GM12878 (cell line): ENCODE measurements around the gene PF4V1. TPM values are rescaled to one million over a fixed set of nuclear protein-coding genes. Genes with fewer than 3 reads are reported as not detected.

Experiments used
- ATAC-seq: fragments of 200-7000 bp; cut with Tn5 transposase; 3 replicates; pipeline ENCODE4 v1.9.1; 2020; ENCODE audit warnings: mild to moderate bottlenecking, moderate library complexity
- BruUV-seq: library from RNA; stranded (reverse); fragments of 400-500 nt; replicated peaks from 2 replicates; lab custom pipeline; 2021; lab: Mats Ljungman, UMichigan
- CTCF ChIA-PET: fragments of 300-600 bp; sonication (Branson Sonifier 250); formaldehyde crosslinking; extraction: SDS; loops from one replicate; lab custom pipeline; 2021; ENCODE audit warnings: inconsistent platforms; lab: Yijun Ruan, JAX
- POLR2A ChIA-PET: fragments of 350-600 bp; formaldehyde crosslinking; extraction: SDS; loops from one replicate; lab custom pipeline; 2021; ENCODE audit warnings: inconsistent platforms; lab: Charles Lee
- RAD21 ChIA-PET: fragments of 300-600 bp; sonication (Branson Sonifier 250); formaldehyde crosslinking; loops from one replicate; lab custom pipeline; 2023; ENCODE audit warnings: antibody characterized with exemption; ENCODE audit not compliant: unreplicated experiment; lab: Charles Lee
- SMC1A ChIA-PET: fragments of 300-600 bp; sonication (Branson Sonifier 250); formaldehyde crosslinking; loops from one replicate; lab custom pipeline; 2023; ENCODE audit not compliant: unreplicated experiment, uncharacterized antibody; lab: Charles Lee
- DNase-seq: peaks from one replicate; pipeline ENCODE4 v3.0.0-alpha.2; 2011; ENCODE audit warnings: low read depth, low spot score
- FAIRE-seq: peaks from 3 replicates; lab custom pipeline; 2011; peaks lifted over from hg19 to GRCh38; lab: Jason Lieb, UNC
- H2AFZ ChIP-seq: 2 replicates; pipeline ENCODE4 v1.6.0; 2011; ENCODE audit warnings: low read depth, low read length, control low read depth; ENCODE audit not compliant: control insufficient read depth
- H3K27ac ChIP-seq: 2 replicates; pipeline ENCODE4 v1.5.1; 2011; ENCODE audit warnings: control low read depth; ENCODE audit not compliant: control insufficient read depth, insufficient read depth
- H3K27me3 ChIP-seq, 2 experiments: replicated peaks in 1 of 2; 2 replicates each; pipeline versions ENCODE4 v1.6.0 to v1.6.1; 2011; ENCODE audit warnings: low read length in 1 of 2; ENCODE audit not compliant: control insufficient read depth in 2 of 2, insufficient read depth in 2 of 2
- H3K36me3 ChIP-seq, 2 experiments: 2 replicates each; pipeline ENCODE4 v1.5.1; 2011; ENCODE audit warnings: low read length in 1 of 2; ENCODE audit not compliant: control insufficient read depth in 2 of 2, insufficient read depth in 2 of 2
- H3K4me1 ChIP-seq: 2 replicates; pipeline ENCODE4 v1.6.1; 2011; ENCODE audit warnings: mild to moderate bottlenecking, low read length, moderate library complexity, mixed read lengths; ENCODE audit not compliant: control insufficient read depth, insufficient read depth
- H3K4me2 ChIP-seq: 2 replicates; pipeline ENCODE4 v1.6.0; 2011; ENCODE audit warnings: control low read depth; ENCODE audit not compliant: control insufficient read depth, insufficient read depth
- H3K4me3 ChIP-seq: fragments of 200-600 bp; sonication (generic); 2 replicates; pipeline ENCODE4 v1.5.1; 2016
- H3K79me2 ChIP-seq: 2 replicates; pipeline ENCODE4 v1.6.0; 2011; ENCODE audit warnings: low read length; ENCODE audit not compliant: control insufficient read depth, insufficient read depth
- H3K9ac ChIP-seq: 2 replicates; pipeline ENCODE4 v1.8.0; 2011; ENCODE audit warnings: low read length, control low read depth, mixed read lengths; ENCODE audit not compliant: control insufficient read depth, insufficient read depth
- H3K9me3 ChIP-seq: replicated peaks from 3 replicates; pipeline ENCODE4 v1.5.1; 2011; ENCODE audit warnings: mild to moderate bottlenecking, low read length; ENCODE audit not compliant: control insufficient read depth, insufficient read depth
- H4K20me1 ChIP-seq: 2 replicates; pipeline ENCODE4 v1.6.0; 2011; ENCODE audit not compliant: control insufficient read depth, insufficient read depth
- BHLHE40 ChIP-seq, 2 experiments: fragments of 450-650 bp in 1 of 2; IDR thresholded peaks; 2 replicates each; pipeline ENCODE4 v1.6.1; 2011 to 2017; ENCODE audit warnings: low read depth in 2 of 2, borderline replicate concordance in 1 of 2, improper control_type of control experiment in 1 of 2, low read length in 1 of 2, mild to moderate bottlenecking in 1 of 2
- EZH2 ChIP-seq: IDR thresholded peaks from 2 replicates; pipeline ENCODE4 v1.6.1; 2012; ENCODE audit warnings: low read depth, mild to moderate bottlenecking, control low read depth, inconsistent platforms, low read length, borderline replicate concordance; ENCODE audit not compliant: control insufficient read depth
- GABPA ChIP-seq: IDR thresholded peaks from 2 replicates; pipeline ENCODE4 v1.6.1; 2014; ENCODE audit warnings: antibody characterized with exemption, low read depth, mild to moderate bottlenecking, inconsistent platforms
- HDAC2 ChIP-seq: fragments of 200-600 bp; sonication (generic); IDR thresholded peaks from 2 replicates; pipeline ENCODE4 v1.6.1; 2017
- KDM1A ChIP-seq: fragments of 200-600 bp; sonication (generic); IDR thresholded peaks from 2 replicates; pipeline ENCODE4 v1.6.1; 2016; ENCODE audit warnings: borderline replicate concordance
- MTA2 ChIP-seq: fragments of 450-650 bp; IDR thresholded peaks from 2 replicates; pipeline ENCODE4 v1.6.1; 2016; ENCODE audit warnings: low read depth, mild to moderate bottlenecking, moderate library complexity
- PBX3 ChIP-seq: IDR thresholded peaks from 2 replicates; pipeline ENCODE4 v1.6.1; 2011; ENCODE audit warnings: mild to moderate bottlenecking, low read depth, low read length, moderate library complexity; ENCODE audit not compliant: insufficient replicate concordance
- RAD51 ChIP-seq: fragments of 450-650 bp; IDR thresholded peaks from 2 replicates; pipeline ENCODE4 v1.6.1; 2016; ENCODE audit warnings: moderate library complexity, mild to moderate bottlenecking, inconsistent platforms
- SMC3 ChIP-seq: IDR thresholded peaks from 2 replicates; pipeline ENCODE4 v1.6.1; 2011; ENCODE audit warnings: low read length, improper control_type of control experiment, borderline replicate concordance
- YBX1 ChIP-seq: fragments of 450-650 bp; IDR thresholded peaks from 2 replicates; pipeline ENCODE4 v1.6.1; 2016; ENCODE audit warnings: antibody characterized with exemption
- ZBED1 ChIP-seq: IDR thresholded peaks from 2 replicates; pipeline ENCODE4 v1.6.1; 2016; ENCODE audit warnings: borderline replicate concordance
- WGBS: methylation state at CpG from one replicate; pipeline ENCODE4 v1.1.6; 2016; ENCODE audit warnings: low lambda C conversion rate; ENCODE audit not compliant: insufficient replicate concordance, insufficient coverage; ENCODE audit errors: missing lambda C conversion rate; 5-methylcytosine and 5-hydroxymethylcytosine counted together
- in situ Hi-C: fragments of 300-500 bp; cut with MboI; formaldehyde crosslinking; loops from 9 replicates; pipeline ENCODE4 v1.14.3; 2018; ENCODE audit warnings: mixed read lengths
- intact Hi-C: fragments of 100-400 bp; cut with micrococcal nuclease; formaldehyde crosslinking; loops from one replicate; pipeline ENCODE4 v1.14.2; 2022; ENCODE audit not compliant: unreplicated experiment
- polyA plus RNA-seq, 11 experiments: library from polyadenylated mRNA; depleted of rRNA in 4 of 11; unstranded in 6 of 11; stranded (reverse) in 5 of 11; fragments of >200 nt; fragmentation: Nextera tagmentation in 4 of 11; fragmentation: Illumina TruSeq in 1 of 11; extraction: Ambion mirVana in 4 of 11; extraction: Trizol in 1 of 11; gene quantifications; 1 replicate in 1 of 11; 2 replicates in 10 of 11; pipeline versions ENCODE4 v1.2.1 to v1.2.3, GENCODE V29; 2011 to 2016; ENCODE audit warnings: inconsistent platforms in 2 of 11, missing spikeins in 2 of 11, low read depth in 1 of 11
- total RNA-seq, 4 experiments: library from RNA; depleted of rRNA in 3 of 4; stranded (reverse); fragments of >200 nt in 3 of 4; fragmentation: Illumina TruSeq in 1 of 4; extraction: Trizol in 1 of 4; gene quantifications; 2 replicates each; pipeline versions ENCODE4 v1.2.1 to v1.2.3, GENCODE V29; 2013 to 2021
- TF ChIP-seq, protein P1 (sequence below): IDR thresholded peaks from 2 replicates; pipeline ENCODE4 v1.6.1; 2011; ENCODE audit warnings: low read depth, mild to moderate bottlenecking, low read length, moderate library complexity, borderline replicate concordance; ENCODE audit errors: extremely low read depth
- TF ChIP-seq, protein P2 (sequence below): fragments of 450-650 bp; IDR thresholded peaks from 2 replicates; pipeline ENCODE4 v1.6.1; 2016; ENCODE audit warnings: mild to moderate bottlenecking, moderate library complexity, borderline replicate concordance
- TF ChIP-seq, protein P3 (sequence below): fragments of 450-650 bp; formaldehyde crosslinking; IDR thresholded peaks from 2 replicates; pipeline ENCODE4 v1.4.0; 2020; ENCODE audit warnings: mild to moderate bottlenecking, moderate library complexity

PF4V1 gene
- total and polyA plus RNA-seq, 10 of the 15 experiments (the other 5 are each of a cell fraction or from before 2014, with no cell fraction given) = not detected

DNA sequence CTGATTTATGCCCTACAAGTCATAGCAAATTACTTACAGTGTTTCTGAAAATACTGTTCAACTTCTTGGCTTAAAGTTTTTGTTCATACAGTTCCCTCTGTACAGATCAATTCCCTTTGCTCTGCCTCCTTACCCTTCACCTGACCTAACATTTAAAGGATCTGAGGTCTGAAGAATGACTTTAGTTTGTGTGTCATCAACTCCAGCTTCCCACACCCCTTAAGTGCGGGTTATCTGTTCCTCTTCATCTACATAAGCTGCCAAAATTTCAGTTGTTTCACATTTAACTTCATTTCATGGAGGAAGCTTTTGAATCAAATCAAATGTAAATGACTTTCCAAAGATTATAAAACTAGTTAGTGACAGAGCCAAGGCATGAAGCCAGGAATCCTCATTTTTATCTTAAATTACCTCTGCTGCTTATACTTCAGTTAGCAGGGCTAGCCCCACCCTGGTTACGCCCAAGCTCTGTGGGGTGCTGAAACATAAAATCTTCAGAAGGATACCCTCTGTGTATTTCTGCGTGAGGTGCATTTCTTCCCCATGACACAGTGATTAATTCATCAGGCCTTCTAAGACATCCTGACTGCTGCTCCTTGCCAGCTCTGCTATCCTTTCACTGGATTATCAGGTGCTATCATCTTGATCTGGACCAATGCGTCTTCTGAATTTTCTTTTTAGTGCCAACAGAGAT lies 32.6 kb downstream of the PF4V1 start:
- no TSS peak for BruUV-seq
- RAD21 ChIA-PET = no interaction called here
- H3K79me2 ChIP-seq = no peaks in the 10 kb centered on the region
- no peaks in the 10 kb centered on the region for H3K27me3 ChIP-seq
- CTCF ChIA-PET = interaction anchor here (1.0 kb wide), 1 partner anchor 21 kb away, joined by 4 read pairs; no protein-coding TSS in a partner anchor
- SMC1A ChIA-PET = no interaction called here
- DNase-seq (no peak), ATAC-seq (no peak), FAIRE-seq (no peak)
- no peak overlapping the region for H3K9ac ChIP-seq
- POLR2A ChIA-PET = no interaction called here
- intact Hi-C loops (no loop called here), in situ Hi-C loops (no loop called here)
- H3K27ac ChIP-seq = no peak overlapping the region
- H3K4me3 ChIP-seq = no peak overlapping the region
- no peaks in the 10 kb centered on the region for H3K9me3 ChIP-seq
- H4K20me1 ChIP-seq = no peaks in the 10 kb centered on the region
- H3K36me3 ChIP-seq = no peaks in the 10 kb centered on the region
- no peak overlapping the region for H2AFZ ChIP-seq
- H3K4me2 ChIP-seq = no peak overlapping the region
- WGBS = 24% methylated on average over 4 of the region's 4 CpGs
- H3K4me1 ChIP-seq = no peaks in the 10 kb centered on the region
- TF ChIP-seq, protein P1, sequence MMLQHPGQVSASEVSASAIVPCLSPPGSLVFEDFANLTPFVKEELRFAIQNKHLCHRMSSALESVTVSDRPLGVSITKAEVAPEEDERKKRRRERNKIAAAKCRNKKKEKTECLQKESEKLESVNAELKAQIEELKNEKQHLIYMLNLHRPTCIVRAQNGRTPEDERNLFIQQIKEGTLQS = no peak
- no peak for TF ChIP-seq RAD51
- no peak for TF ChIP-seq GABPA
- TF ChIP-seq, protein P2, sequence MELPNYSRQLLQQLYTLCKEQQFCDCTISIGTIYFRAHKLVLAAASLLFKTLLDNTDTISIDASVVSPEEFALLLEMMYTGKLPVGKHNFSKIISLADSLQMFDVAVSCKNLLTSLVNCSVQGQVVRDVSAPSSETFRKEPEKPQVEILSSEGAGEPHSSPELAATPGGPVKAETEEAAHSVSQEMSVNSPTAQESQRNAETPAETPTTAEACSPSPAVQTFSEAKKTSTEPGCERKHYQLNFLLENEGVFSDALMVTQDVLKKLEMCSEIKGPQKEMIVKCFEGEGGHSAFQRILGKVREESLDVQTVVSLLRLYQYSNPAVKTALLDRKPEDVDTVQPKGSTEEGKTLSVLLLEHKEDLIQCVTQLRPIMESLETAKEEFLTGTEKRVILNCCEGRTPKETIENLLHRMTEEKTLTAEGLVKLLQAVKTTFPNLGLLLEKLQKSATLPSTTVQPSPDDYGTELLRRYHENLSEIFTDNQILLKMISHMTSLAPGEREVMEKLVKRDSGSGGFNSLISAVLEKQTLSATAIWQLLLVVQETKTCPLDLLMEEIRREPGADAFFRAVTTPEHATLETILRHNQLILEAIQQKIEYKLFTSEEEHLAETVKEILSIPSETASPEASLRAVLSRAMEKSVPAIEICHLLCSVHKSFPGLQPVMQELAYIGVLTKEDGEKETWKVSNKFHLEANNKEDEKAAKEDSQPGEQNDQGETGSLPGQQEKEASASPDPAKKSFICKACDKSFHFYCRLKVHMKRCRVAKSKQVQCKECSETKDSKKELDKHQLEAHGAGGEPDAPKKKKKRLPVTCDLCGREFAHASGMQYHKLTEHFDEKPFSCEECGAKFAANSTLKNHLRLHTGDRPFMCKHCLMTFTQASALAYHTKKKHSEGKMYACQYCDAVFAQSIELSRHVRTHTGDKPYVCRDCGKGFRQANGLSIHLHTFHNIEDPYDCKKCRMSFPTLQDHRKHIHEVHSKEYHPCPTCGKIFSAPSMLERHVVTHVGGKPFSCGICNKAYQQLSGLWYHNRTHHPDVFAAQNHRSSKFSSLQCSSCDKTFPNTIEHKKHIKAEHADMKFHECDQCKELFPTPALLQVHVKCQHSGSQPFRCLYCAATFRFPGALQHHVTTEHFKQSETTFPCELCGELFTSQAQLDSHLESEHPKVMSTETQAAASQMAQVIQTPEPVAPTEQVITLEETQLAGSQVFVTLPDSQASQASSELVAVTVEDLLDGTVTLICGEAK = no peak
- TF ChIP-seq BHLHE40 (IDR thresholded peaks at IDR 0.05; ENCODE audit: borderline replicate concordance in 1 of 2, low read depth in 2 of 2, low read length in 1 of 2) = no peak
- TF ChIP-seq EZH2 = no peak
- TF ChIP-seq ZBED1 = no peak
- TF ChIP-seq, protein P3, sequence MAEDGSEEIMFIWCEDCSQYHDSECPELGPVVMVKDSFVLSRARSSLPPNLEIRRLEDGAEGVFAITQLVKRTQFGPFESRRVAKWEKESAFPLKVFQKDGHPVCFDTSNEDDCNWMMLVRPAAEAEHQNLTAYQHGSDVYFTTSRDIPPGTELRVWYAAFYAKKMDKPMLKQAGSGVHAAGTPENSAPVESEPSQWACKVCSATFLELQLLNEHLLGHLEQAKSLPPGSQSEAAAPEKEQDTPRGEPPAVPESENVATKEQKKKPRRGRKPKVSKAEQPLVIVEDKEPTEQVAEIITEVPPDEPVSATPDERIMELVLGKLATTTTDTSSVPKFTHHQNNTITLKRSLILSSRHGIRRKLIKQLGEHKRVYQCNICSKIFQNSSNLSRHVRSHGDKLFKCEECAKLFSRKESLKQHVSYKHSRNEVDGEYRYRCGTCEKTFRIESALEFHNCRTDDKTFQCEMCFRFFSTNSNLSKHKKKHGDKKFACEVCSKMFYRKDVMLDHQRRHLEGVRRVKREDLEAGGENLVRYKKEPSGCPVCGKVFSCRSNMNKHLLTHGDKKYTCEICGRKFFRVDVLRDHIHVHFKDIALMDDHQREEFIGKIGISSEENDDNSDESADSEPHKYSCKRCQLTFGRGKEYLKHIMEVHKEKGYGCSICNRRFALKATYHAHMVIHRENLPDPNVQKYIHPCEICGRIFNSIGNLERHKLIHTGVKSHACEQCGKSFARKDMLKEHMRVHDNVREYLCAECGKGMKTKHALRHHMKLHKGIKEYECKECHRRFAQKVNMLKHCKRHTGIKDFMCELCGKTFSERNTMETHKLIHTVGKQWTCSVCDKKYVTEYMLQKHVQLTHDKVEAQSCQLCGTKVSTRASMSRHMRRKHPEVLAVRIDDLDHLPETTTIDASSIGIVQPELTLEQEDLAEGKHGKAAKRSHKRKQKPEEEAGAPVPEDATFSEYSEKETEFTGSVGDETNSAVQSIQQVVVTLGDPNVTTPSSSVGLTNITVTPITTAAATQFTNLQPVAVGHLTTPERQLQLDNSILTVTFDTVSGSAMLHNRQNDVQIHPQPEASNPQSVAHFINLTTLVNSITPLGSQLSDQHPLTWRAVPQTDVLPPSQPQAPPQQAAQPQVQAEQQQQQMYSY = no peak
- TF ChIP-seq HDAC2 = no peak
- no peak for TF ChIP-seq YBX1
- no peak for TF ChIP-seq PBX3
- no peak for TF ChIP-seq KDM1A
- TF ChIP-seq SMC3 = no peak
- no peak for TF ChIP-seq MTA2
